ENCODE data around the gene PCDH1.

DNA sequence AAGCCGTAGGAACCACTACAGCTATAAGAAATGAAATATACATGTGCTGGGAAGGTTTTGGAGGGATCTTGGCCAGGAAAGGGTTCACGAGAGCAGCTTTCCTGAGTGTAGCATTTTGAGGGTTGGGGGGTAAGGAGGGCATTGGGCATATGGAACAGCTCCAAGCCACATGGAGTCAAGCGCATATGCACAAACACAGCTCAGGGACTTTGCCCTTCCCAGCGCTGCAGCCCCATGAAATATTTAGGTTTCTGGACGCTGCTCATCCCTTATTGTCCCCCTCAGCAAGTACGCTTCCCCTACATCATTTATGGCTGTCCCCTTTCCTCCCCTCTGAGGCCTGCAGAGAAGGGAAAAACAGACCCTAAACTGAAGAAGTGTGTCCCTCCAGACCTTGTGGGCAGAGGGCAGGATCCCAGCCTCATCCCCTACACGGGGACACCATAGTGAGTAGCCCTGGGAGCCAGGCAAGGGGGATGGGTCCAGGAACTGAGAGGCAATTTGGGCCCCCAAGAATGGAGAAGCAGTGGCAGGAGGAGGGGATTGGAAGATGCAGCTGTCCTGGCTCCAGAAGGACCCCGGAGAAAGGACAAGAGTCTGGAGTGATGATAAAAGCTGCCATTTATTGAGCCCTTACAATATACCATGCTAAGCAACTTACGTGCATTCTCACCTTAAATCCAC lies 33.7 kb downstream of the PCDH1 start:
- TF ChIP-seq, protein P1, sequence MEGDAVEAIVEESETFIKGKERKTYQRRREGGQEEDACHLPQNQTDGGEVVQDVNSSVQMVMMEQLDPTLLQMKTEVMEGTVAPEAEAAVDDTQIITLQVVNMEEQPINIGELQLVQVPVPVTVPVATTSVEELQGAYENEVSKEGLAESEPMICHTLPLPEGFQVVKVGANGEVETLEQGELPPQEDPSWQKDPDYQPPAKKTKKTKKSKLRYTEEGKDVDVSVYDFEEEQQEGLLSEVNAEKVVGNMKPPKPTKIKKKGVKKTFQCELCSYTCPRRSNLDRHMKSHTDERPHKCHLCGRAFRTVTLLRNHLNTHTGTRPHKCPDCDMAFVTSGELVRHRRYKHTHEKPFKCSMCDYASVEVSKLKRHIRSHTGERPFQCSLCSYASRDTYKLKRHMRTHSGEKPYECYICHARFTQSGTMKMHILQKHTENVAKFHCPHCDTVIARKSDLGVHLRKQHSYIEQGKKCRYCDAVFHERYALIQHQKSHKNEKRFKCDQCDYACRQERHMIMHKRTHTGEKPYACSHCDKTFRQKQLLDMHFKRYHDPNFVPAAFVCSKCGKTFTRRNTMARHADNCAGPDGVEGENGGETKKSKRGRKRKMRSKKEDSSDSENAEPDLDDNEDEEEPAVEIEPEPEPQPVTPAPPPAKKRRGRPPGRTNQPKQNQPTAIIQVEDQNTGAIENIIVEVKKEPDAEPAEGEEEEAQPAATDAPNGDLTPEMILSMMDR (IDR thresholded peaks at IDR 0.05) = no peak
- no peak for TF ChIP-seq POLR2A (IDR thresholded peaks at IDR 0.05)

Measured in right lobe of liver (tissue), 4 donors.